ENCODE results near the gene PTPN4. TPM values are rescaled to one million over a fixed set of nuclear protein-coding genes. Genes with fewer than 3 reads are reported as not detected.
A peak's percentile ranks its signal among the peaks of the same experiment; 100 is the strongest.

The PTPN4 gene
- total RNA-seq, 1 experiment from 2014 or later = 52.4 TPM

DNA sequence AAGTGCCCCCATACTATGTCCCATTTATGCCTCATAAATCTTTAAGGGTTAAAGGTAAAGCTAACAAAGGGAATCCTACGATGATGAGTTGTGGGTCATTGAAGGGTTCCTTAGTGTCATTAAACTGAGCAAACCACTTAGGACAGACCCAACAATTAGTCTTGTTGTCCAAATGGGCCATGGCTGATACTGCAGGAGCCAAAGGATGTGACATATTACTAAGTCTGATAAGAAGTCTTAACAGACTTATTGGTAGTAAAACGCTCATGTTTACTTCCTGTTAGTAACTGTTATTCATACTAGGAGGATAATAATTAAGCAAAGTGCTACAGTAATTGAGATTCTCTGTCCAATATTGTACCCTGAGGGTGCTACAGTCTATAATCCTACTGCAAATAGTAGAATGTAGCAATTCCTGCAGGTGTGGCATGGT is 96.8 kb downstream of the PTPN4 start:
- no peak overlapping the region for H3K27ac Mint-ChIP-seq (ENCODE audit: unreplicated experiment)
- no peak for DNase-seq
- BruUV-seq (replicated peaks) = no TSS peak
- CTCF ChIA-PET = no interaction called here
- H3K9me3 Mint-ChIP-seq (ENCODE audit: low read depth, unreplicated experiment) = peaks cover 9% of the 10 kb centered on the region
- TF ChIP-seq, protein P1, sequence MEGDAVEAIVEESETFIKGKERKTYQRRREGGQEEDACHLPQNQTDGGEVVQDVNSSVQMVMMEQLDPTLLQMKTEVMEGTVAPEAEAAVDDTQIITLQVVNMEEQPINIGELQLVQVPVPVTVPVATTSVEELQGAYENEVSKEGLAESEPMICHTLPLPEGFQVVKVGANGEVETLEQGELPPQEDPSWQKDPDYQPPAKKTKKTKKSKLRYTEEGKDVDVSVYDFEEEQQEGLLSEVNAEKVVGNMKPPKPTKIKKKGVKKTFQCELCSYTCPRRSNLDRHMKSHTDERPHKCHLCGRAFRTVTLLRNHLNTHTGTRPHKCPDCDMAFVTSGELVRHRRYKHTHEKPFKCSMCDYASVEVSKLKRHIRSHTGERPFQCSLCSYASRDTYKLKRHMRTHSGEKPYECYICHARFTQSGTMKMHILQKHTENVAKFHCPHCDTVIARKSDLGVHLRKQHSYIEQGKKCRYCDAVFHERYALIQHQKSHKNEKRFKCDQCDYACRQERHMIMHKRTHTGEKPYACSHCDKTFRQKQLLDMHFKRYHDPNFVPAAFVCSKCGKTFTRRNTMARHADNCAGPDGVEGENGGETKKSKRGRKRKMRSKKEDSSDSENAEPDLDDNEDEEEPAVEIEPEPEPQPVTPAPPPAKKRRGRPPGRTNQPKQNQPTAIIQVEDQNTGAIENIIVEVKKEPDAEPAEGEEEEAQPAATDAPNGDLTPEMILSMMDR (IDR thresholded peaks at IDR 0.05; ENCODE audit: unreplicated experiment) = no peak
- no peaks in the 10 kb centered on the region for H3K27me3 Mint-ChIP-seq (ENCODE audit: unreplicated experiment)
- peaks cover 21% of the 10 kb centered on the region for H3K4me1 Mint-ChIP-seq (ENCODE audit: low read depth, unreplicated experiment)
- intact Hi-C loops (cut with micrococcal nuclease; ENCODE audit: unreplicated experiment) = no loop called here
- H3K4me3 Mint-ChIP-seq (ENCODE audit: low read depth, unreplicated experiment) = peak overlapping the region; percentile 47
- peaks cover 12% of the 10 kb centered on the region for H3K36me3 Mint-ChIP-seq (ENCODE audit: insufficient read depth, unreplicated experiment)

DNA sequence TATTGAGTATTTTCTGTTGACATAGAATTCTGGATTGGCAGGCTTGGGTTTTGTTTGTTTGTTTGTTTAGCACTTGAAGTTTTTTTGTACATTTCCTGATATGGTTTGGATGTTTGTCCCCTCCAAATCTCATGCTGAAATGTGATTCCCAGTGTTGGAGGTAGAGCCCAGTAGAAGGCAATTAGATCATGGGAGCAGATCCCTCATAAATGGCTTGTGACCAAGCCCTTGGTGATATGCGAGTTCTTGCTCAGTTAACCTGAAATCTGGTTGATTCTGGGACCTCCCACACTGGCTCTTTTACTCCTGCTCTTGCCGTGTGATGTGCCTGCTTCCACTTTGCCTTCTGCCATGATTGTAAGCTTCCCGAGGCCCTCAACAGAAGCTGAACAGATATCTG is 98.0 kb downstream of the PTPN4 start:
- Mint-ChIP-seq H3K27me3 (ENCODE audit: unreplicated experiment) (no peaks in the 10 kb centered on the region), H3K27ac (ENCODE audit: unreplicated experiment) (peak overlapping the region; percentile 85), H3K9me3 (ENCODE audit: low read depth, unreplicated experiment) (peaks cover 3% of the 10 kb centered on the region), H3K4me3 (ENCODE audit: low read depth, unreplicated experiment) (peak overlapping the region; percentile 47), H3K4me1 (ENCODE audit: low read depth, unreplicated experiment) (peaks cover 21% of the 10 kb centered on the region), H3K36me3 (ENCODE audit: insufficient read depth, unreplicated experiment) (peaks cover 12% of the 10 kb centered on the region)
- BruUV-seq (replicated peaks) = no TSS peak
- intact Hi-C loops (cut with micrococcal nuclease; ENCODE audit: unreplicated experiment) = no loop called here
- CTCF ChIA-PET = no interaction called here
- DNase-seq = no peak
- TF ChIP-seq, protein P1 (IDR thresholded peaks at IDR 0.05; ENCODE audit: unreplicated experiment) = no peak

DNA sequence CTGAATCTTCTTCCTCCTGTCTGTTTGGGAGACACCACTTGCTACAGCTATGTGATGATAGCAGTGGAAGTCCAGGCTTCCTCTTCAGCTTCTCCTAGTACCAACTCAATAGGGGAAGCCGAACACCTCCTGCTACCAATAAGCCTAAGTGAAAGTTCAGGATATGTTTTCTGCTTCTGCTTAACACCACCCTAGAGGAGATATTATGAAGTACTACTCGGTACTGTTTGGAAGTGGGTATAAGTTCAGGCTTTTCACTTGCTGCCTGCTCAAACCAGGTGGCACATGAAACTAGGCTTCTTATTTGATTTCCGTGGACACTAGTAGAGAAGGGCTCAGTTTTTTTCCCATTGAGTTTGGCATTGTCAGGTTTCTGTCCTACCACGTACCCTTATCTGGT is 99.8 kb downstream of the PTPN4 start:
- no TSS peak for BruUV-seq (replicated peaks)
- intact Hi-C loops (cut with micrococcal nuclease; ENCODE audit: unreplicated experiment) = no loop called here
- TF ChIP-seq, protein P1 (IDR thresholded peaks at IDR 0.05; ENCODE audit: unreplicated experiment) = no peak
- no peak for DNase-seq
- Mint-ChIP-seq H3K4me1 (ENCODE audit: low read depth, unreplicated experiment) (peaks cover 32% of the 10 kb centered on the region), H3K4me3 (ENCODE audit: low read depth, unreplicated experiment) (no peak overlapping the region), H3K27me3 (ENCODE audit: unreplicated experiment) (no peaks in the 10 kb centered on the region), H3K36me3 (ENCODE audit: insufficient read depth, unreplicated experiment) (peaks cover 12% of the 10 kb centered on the region), H3K9me3 (ENCODE audit: low read depth, unreplicated experiment) (no peaks in the 10 kb centered on the region), H3K27ac (ENCODE audit: unreplicated experiment) (no peak overlapping the region)
- CTCF ChIA-PET = no interaction called here

DNA sequence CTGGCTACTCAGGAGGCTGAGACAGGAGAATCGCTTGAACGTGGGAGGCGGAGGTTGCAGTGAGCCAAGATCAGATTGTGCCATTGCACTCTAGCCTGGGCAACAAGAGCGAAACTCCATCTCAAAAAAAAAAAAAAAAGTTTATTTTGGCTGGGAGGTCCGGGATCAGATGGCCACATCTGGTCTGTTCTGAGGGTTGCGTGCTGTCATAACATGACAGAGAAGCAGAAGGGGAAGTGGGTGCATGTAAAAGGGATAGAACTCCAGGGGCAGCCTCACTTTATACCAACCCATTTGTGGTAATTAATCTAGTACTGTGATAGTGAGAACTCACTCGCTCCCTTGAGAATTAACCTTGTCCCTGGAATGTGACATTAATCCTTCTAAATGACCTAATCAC is 101.2 kb downstream of the PTPN4 start:
- DNase-seq = no peak
- TF ChIP-seq, protein P1 (IDR thresholded peaks at IDR 0.05; ENCODE audit: unreplicated experiment) = no peak
- Mint-ChIP-seq H3K27me3 (ENCODE audit: unreplicated experiment) (no peaks in the 10 kb centered on the region), H3K9me3 (ENCODE audit: low read depth, unreplicated experiment) (no peaks in the 10 kb centered on the region), H3K27ac (ENCODE audit: unreplicated experiment) (no peak overlapping the region), H3K4me3 (ENCODE audit: low read depth, unreplicated experiment) (no peak overlapping the region), H3K36me3 (ENCODE audit: insufficient read depth, unreplicated experiment) (peaks cover 12% of the 10 kb centered on the region), H3K4me1 (ENCODE audit: low read depth, unreplicated experiment) (peaks cover 36% of the 10 kb centered on the region)
- intact Hi-C loops (cut with micrococcal nuclease; ENCODE audit: unreplicated experiment) = no loop called here
- CTCF ChIA-PET = no interaction called here
- BruUV-seq (replicated peaks) = no TSS peak

All from Calu3 (cell line).